Uterus (tissue), 4 donors: Measurements from ENCODE around the gene CPSF4L. TPM values are rescaled to one million over a fixed set of nuclear protein-coding genes. Genes with fewer than 3 reads are reported as not detected.

ENCODE experiments used
- DNase-seq, 2 donors: peaks; one replicate each; pipeline ENCODE4 v3.0.0-alpha.2; 2019 to 2020
- H3K27ac ChIP-seq, 2 donors: fragments of 200-600 bp; sonication (generic); 1 replicate in 1 of 2; 2 replicates in 1 of 2; pipeline ENCODE4 v1.5.1; 2016 to 2018
- H3K27me3 ChIP-seq, 2 donors: fragments of 200-600 bp; sonication (generic); one replicate each; pipeline ENCODE4 v1.5.1; 2018 to 2019; ENCODE audit warnings: control low read depth in 1 of 2
- H3K36me3 ChIP-seq, 2 donors: fragments of 200-600 bp; sonication (generic); one replicate each; pipeline ENCODE4 v1.5.1; 2019; ENCODE audit warnings: control low read depth in 1 of 2
- H3K4me1 ChIP-seq, 2 donors: fragments of 200-600 bp; sonication (generic); one replicate each; pipeline ENCODE4 v1.5.1; 2018 to 2019; ENCODE audit warnings: control low read depth in 1 of 2
- H3K4me3 ChIP-seq, 2 donors: fragments of 200-600 bp; sonication (generic); 1 replicate in 1 of 2; 2 replicates in 1 of 2; pipeline ENCODE4 v1.5.1; 2018 to 2019; ENCODE audit warnings: mild to moderate bottlenecking in 1 of 2
- H3K9me3 ChIP-seq, 2 donors: fragments of 200-600 bp; sonication (generic); one replicate each; pipeline ENCODE4 v1.5.1; 2019; ENCODE audit warnings: control low read depth in 1 of 2
- POLR2A ChIP-seq, 2 donors: fragments of 450-650 bp; IDR thresholded peaks; one replicate each; pipeline ENCODE4 v1.6.1; 2016; ENCODE audit warnings: antibody characterized with exemption in 2 of 2, mild to moderate bottlenecking in 1 of 2, moderate library complexity in 1 of 2
- intact Hi-C: fragments of 100-400 bp; cut with DNase I; formaldehyde crosslinking; loops from one replicate; pipeline ENCODE4 v1.15.1; 2023; ENCODE audit warnings: low total_unique reads
- total RNA-seq, 4 donors: library from RNA; depleted of rRNA in 3 of 4; stranded (reverse); fragments of >200 nt in 3 of 4; gene quantifications; one replicate each; pipeline versions ENCODE4 v1.1.0 to v1.2.4, GENCODE V29; 2014 to 2023
- TF ChIP-seq, protein P1 (sequence below), 4 experiments: fragments of 200-600 bp in 2 of 4; fragments of 450-650 bp in 2 of 4; sonication (generic) in 2 of 4; IDR thresholded peaks; one replicate each; pipeline ENCODE4 v1.5.1; 2016 to 2019; ENCODE audit warnings: antibody characterized with exemption in 4 of 4, mild to moderate bottlenecking in 2 of 4, moderate library complexity in 1 of 4
- donor health status: DM: yes; HTN: yes; CAD: no.

Gene CPSF4L
- total RNA-seq, 4 donors from 2014 or later: 0.34 TPM; not detected in 3

DNA sequence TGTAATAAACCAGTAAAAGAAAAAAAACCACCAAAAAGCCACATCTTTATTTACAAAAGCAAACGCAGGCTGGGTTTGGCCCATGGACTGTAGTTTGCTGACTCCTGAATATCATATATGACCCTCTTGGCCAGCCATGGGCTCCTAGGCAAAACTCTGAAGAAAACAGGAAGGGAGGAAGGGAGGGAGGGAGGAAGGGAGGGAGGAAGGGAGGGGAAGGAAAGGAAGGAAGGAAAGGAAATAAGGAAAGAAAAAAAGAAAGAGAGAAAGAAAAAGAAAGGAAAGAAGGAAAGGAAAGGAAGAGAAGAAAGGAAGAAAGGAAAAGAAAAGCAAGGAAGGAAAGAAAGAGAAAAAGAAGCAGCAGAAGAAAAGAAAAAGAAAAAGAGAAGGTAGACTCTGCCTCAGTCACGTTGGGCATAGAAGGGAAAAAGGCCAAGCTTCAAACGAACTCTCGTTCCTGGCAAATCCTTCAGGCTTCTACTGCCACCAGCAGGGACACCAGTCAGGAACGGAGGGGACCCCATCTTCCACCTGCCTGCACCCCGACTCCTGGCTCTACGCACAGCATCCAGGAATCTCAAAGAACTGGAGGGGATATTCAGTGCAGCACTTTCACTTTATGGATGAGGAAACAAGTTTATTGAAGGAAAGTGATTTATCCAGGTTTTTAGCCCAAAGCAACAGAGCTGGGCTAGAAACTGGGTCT is 28.0 kb upstream of the CPSF4L start:
- intact Hi-C loops: no loop called here
- TF ChIP-seq, protein P1, sequence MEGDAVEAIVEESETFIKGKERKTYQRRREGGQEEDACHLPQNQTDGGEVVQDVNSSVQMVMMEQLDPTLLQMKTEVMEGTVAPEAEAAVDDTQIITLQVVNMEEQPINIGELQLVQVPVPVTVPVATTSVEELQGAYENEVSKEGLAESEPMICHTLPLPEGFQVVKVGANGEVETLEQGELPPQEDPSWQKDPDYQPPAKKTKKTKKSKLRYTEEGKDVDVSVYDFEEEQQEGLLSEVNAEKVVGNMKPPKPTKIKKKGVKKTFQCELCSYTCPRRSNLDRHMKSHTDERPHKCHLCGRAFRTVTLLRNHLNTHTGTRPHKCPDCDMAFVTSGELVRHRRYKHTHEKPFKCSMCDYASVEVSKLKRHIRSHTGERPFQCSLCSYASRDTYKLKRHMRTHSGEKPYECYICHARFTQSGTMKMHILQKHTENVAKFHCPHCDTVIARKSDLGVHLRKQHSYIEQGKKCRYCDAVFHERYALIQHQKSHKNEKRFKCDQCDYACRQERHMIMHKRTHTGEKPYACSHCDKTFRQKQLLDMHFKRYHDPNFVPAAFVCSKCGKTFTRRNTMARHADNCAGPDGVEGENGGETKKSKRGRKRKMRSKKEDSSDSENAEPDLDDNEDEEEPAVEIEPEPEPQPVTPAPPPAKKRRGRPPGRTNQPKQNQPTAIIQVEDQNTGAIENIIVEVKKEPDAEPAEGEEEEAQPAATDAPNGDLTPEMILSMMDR (IDR thresholded peaks at IDR 0.05): no peak
- no peak for TF ChIP-seq POLR2A (IDR thresholded peaks at IDR 0.05)
- Histone ChIP-seq H3K27me3 (no peaks in the 10 kb centered on the region), H3K4me3 (no peak overlapping the region), H3K27ac (peak overlapping the region; percentile 87), H3K4me1 (peaks cover 39 to 82% of the 10 kb centered on the region in 2 donors), H3K36me3 (no peaks in the 10 kb centered on the region), H3K9me3 (no peaks in the 10 kb centered on the region)
- no peak for DNase-seq

DNA sequence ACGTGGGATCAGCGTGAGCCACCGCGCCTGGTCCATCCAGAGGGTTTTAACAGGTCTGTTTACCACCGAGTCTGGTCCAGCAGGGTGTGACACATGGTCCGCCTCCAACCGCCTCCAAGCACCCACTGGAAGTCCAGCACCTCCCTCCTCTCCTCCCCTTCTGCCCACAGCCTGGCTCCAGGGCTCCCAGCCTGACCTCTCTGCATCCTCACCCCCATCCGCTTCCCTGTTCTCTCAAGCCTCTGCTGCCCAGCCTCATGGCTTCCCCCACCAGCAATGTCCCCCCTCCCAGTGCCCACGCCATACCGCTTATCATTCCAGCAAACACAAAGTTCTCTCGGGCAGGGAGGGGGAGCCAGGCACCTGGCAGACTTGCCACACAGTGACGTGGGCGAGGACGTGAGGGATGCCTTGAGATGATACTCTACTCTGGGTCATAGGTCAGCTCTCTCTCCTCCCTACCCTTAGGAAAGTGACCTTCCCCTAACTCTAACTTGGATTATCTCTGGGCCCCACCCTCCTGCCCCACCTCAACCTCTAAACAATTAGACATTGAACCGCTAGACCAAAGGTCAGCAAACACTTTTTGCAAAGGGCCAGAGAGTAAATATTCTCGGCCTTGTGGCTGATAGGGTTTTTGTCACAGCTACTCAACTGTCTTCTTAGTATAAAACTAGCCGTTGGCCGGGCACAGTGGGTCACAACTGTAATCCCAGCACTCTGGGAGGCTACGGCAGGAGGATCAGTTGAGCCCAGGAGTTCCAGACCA is 27.0 kb upstream of the CPSF4L start:
- Histone ChIP-seq H3K4me3 (no peak overlapping the region), H3K36me3 (no peaks in the 10 kb centered on the region), H3K27ac (peak overlapping the region; percentile 87), H3K4me1 (peaks cover 42 to 76% of the 10 kb centered on the region in 2 donors), H3K27me3 (no peaks in the 10 kb centered on the region), H3K9me3 (no peaks in the 10 kb centered on the region)
- peak in 1 of 2 donors; percentile 72 for DNase-seq
- no peak for TF ChIP-seq POLR2A (IDR thresholded peaks at IDR 0.05)
- TF ChIP-seq, protein P1 (IDR thresholded peaks at IDR 0.05): no peak
- intact Hi-C loops: no loop called here

DNA sequence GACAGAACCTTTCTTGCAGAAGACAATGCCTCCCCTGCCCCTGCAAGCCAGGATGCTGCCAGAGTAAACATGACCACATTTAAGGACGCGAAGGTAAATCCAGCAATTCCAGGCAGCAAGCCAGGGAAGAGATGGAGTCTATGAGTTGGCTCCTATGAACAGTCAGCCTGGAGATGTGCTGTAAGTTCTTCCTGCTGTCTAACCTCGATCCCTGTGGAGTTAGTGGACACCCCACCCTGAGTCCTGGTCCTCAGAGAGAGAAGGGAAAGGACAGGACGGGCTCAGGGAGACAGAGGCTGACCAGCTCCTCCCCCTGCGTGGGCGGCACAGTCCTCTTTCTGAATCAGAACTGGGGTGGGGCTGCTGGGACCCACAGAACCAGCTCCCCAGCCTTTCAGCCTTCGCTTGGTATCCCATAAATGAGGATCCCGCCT is 25.2 kb upstream of the CPSF4L start:
- no peaks in the 10 kb centered on the region for H3K27me3 ChIP-seq
- peak overlapping the region; percentile 87 for H3K27ac ChIP-seq
- no peak overlapping the region for H3K4me3 ChIP-seq
- peak in 1 of 2 donors; percentile 68 for DNase-seq
- no peaks in the 10 kb centered on the region for H3K36me3 ChIP-seq
- intact Hi-C loops: no loop called here
- H3K9me3 ChIP-seq: no peaks in the 10 kb centered on the region
- TF ChIP-seq POLR2A (IDR thresholded peaks at IDR 0.05): no peak
- TF ChIP-seq, protein P1 (IDR thresholded peaks at IDR 0.05): no peak
- peaks cover 31 to 70% of the 10 kb centered on the region in 2 donors for H3K4me1 ChIP-seq

DNA sequence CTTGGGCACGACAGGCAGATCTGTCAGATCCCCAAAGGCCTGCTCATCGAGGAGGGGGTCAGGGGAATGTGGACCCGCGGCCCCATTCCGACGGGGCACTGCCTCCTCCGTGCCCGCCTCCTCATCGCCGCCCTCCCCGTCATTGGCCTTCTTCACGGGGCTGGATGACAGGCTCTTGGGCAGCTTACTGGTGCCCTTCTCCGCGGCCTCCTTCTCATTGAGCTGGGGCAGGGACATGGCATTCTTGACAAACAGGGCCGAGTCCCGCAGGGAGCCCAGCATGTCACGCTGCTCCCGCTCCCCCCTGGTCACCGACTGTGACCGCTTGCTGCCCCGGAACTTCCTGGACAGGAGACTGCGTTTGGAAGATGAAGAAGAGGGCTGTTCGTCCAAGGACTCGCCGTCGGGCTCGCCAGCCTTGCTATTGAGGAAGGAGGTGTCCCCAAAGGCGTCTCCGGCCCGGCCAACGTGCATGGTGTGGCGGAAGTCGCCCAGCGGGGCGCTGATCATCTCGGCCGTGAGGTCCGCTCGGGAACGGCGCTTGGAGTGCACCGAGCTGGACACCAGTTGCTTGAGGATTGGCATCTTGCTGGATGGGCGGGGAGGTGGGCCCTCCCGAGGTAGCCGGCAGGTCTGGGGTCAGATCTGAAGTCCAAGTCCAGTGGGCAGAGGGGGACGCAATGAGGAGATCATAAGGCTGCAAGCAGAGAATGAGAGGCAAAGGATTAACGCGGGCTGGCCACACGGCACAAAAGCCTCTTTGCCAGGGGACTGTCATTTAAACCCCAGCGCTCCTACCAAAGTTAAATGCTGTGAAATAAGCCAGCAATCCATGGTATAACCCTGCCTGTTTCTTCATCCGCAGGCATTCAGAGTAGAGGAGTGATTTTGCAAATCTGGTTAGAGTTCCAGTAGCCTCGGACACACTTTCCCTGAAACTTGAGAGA is 24.5 kb upstream of the CPSF4L start:
- intact Hi-C loops: no loop called here
- Histone ChIP-seq H3K4me1 (peaks cover 31 to 65% of the 10 kb centered on the region in 2 donors), H3K36me3 (no peaks in the 10 kb centered on the region), H3K4me3 (no peak overlapping the region), H3K27me3 (no peaks in the 10 kb centered on the region), H3K9me3 (no peaks in the 10 kb centered on the region), H3K27ac (peak overlapping the region; percentile 87)
- no peak for TF ChIP-seq POLR2A (IDR thresholded peaks at IDR 0.05)
- TF ChIP-seq, protein P1 (IDR thresholded peaks at IDR 0.05): no peak
- no peak for DNase-seq
